ENCODE results near the gene DDX51. TPM values are rescaled to one million over a fixed set of nuclear protein-coding genes. Genes with fewer than 3 reads are reported as not detected.
A peak's percentile ranks its signal among the peaks of the same experiment; 100 is the strongest.

Gene DDX51
- total and polyA plus RNA-seq, 5 donors: 7.4 to 11.7 (median 10.2) TPM

DNA sequence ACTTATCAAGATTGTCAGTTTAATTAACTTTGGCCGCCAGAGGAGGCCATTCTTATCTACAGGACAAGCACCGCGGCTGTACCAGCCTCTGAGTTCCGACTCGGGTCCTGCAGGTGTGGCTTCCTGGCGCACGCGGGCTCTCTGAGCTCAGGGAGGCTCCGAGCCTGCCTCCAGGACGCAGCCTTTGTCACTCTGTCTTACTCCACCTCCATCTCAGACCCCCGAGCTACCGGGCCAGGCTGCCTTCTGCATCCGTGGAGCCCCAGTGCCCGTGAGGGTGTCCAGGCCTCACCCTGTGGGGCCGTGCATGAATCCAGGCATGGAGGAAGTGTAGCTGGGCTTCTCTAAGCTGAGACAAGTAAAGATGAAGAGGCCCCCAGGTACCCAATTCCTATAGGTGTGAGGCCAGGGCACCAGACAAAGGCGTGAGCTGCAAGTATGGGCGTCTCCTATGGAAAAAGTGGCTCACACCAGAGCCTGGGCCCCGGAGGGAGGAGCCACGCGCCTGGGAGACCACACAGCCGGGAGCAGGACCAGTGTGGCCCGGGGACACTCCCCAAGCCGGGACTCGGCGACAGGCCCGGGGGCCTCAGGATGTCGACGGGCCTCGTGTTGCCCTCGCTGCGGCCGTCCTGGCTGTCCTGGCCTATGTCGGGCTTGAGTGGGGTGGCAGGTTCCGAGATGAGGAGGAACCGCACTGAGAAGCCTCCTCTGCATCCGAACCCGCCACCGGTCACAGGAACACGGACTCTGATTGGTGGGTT is 42.9 kb upstream of the DDX51 start:
- Histone ChIP-seq H3K27ac (ENCODE audit: low read length) (no peak overlapping the region), H3K27me3 (ENCODE audit: control insufficient read depth, insufficient read depth) (no peaks in the 10 kb centered on the region), H3K4me1 (ENCODE audit: control insufficient read depth, insufficient read depth, low read length) (no peaks in the 10 kb centered on the region), H3K4me3 (ENCODE audit: low read length) (no peak overlapping the region), H3K9me3 (ENCODE audit: control insufficient read depth, low read length) (no peaks in the 10 kb centered on the region)
- 79% methylated on average over 39 of the region's 39 CpGs for WGBS
- intact Hi-C loops (cut with DNase I): no loop called here
- ATAC-seq: no peak
- peak in 2 of 3 donors; percentile 43 to 50 for DNase-seq

DNA sequence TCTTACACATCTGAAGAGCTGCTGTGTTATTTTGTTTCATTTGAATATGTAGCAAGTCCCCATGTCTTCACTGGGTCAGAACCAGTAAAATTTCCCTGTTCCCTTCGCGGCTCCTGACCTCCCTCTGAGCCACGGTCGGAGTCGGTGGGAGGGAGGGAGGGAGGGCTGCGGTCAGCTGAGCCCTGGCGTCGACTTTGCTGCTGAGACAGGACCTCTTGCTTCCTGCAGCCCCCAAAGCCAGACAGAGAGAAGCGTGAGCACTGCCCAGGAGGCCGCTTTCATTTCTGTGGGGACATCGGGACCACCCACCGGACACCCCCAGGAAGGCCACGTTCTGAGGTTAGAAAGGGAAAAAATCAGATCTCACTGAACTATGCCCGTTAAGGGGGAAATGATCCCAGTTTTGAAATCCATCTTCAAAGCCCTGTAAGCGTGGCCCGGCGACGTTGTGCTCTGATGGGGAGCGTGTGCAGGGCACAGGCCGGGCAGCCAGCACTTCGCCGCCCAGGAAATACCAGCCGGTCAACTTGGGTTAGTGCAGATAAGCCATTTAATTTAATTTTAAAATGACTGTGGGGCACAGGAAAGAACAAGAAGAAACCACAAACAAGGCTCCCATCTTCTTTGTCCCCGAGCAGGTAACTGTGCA is 42.2 kb upstream of the DDX51 start:
- H3K27me3 ChIP-seq (ENCODE audit: control insufficient read depth, insufficient read depth): no peaks in the 10 kb centered on the region
- intact Hi-C loops (cut with DNase I): no loop called here
- H3K4me3 ChIP-seq (ENCODE audit: low read length): no peak overlapping the region
- H3K4me1 ChIP-seq (ENCODE audit: control insufficient read depth, insufficient read depth, low read length): no peaks in the 10 kb centered on the region
- ATAC-seq: no peak
- 45% methylated on average over 24 of the region's 24 CpGs for WGBS
- no peak overlapping the region for H3K27ac ChIP-seq (ENCODE audit: low read length)
- no peaks in the 10 kb centered on the region for H3K9me3 ChIP-seq (ENCODE audit: control insufficient read depth, low read length)
- DNase-seq: peak in 2 of 3 donors; percentile 30 to 38

DNA sequence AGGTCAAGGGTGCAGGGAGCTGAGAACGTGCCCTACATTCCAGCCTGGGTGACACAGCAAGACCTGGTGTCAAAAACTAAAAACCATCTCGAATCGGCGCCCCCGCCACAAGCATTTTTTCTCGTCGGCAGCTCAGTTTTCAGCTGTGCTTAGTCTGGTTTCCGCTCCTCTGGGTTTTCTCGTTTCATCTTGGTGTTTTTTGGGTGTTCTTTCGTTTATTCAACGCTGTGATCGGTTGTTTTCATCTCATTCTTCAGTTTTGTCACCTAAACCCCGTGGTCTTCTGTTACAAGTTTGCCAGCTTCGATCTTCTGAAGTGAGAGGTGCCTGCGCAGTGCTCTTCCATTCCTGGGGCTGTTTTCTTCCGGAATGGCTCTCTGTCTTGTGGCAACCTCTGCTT is 41.6 kb upstream of the DDX51 start:
- Histone ChIP-seq H3K27ac (ENCODE audit: low read length) (no peak overlapping the region), H3K9me3 (ENCODE audit: control insufficient read depth, low read length) (no peaks in the 10 kb centered on the region), H3K4me3 (ENCODE audit: low read length) (no peak overlapping the region), H3K4me1 (ENCODE audit: control insufficient read depth, insufficient read depth, low read length) (no peaks in the 10 kb centered on the region), H3K27me3 (ENCODE audit: control insufficient read depth, insufficient read depth) (no peaks in the 10 kb centered on the region)
- ATAC-seq (no peak), DNase-seq (peak in 2 of 3 donors; percentile 27 to 43)
- intact Hi-C loops (cut with DNase I): no loop called here
- WGBS: 63% methylated on average over 16 of the region's 16 CpGs

DNA sequence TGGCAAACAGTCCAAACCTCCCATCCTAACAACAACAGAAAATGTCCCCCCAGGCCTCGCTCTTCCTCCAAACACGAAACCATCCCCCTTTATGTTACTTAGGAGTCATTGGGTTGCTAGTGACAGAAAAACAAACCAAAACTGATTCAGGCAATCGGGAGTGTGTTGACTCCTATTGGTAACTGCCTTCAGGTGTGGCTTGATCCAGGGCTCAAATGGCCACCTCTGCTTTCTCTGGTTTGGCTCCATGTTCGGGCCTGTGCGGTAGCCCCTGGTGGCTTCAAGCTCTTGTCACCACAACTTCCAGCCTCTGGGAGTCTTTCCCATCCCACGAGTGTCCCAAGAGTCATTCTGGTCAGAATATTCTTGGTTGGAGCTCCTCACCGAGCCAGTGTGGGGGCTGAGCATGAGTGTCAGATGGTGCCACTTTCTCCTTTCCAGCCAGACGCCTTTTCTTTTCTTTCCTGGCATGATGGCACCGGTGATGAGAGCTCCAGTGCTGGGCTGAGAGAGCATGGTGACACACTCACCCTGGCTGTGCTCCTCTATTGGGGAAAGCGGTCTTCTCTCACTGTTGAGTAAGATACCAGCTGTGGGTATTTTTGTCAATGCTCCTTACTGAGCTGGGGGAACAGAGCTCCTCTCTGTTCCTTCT is 38.7 kb upstream of the DDX51 start:
- Histone ChIP-seq H3K4me1 (ENCODE audit: control insufficient read depth, insufficient read depth, low read length) (no peaks in the 10 kb centered on the region), H3K9me3 (ENCODE audit: control insufficient read depth, low read length) (no peaks in the 10 kb centered on the region), H3K27me3 (ENCODE audit: control insufficient read depth, insufficient read depth) (no peaks in the 10 kb centered on the region), H3K27ac (ENCODE audit: low read length) (no peak overlapping the region), H3K4me3 (ENCODE audit: low read length) (no peak overlapping the region)
- intact Hi-C loops (cut with DNase I): no loop called here
- 80% methylated on average over 10 of the region's 10 CpGs for WGBS
- ATAC-seq (no peak), DNase-seq (no peak)

DNA sequence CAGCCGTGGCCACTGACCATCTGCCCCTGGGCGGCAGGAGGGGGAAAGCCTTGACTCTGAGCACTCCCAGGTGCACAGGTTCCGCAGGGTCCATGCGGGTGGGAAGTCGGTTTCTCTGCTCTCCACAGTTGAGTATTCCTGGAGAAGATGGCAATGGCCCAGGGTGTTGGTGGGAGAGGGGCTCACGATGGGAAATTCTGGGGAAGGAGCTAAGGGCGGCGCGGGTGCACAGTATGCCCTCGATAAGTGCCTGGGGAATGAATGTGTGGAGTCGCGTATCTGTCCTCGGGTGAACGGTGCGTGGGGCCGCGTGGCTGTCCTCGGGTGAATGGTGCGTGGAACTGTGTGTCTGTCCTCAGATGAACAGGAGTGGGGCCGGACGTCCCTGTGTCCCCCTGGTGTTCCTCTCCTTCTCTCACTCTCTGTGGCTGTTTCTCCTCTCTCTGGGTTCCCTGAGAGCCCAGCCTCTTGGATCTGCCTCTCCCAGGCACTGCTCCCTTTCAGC is 38.1 kb upstream of the DDX51 start:
- 93% methylated on average over 21 of the region's 21 CpGs for WGBS
- no peaks in the 10 kb centered on the region for H3K4me1 ChIP-seq (ENCODE audit: control insufficient read depth, insufficient read depth, low read length)
- DNase-seq (peak in 1 of 3 donors; percentile 11), ATAC-seq (no peak)
- no peak overlapping the region for H3K4me3 ChIP-seq (ENCODE audit: low read length)
- no peaks in the 10 kb centered on the region for H3K9me3 ChIP-seq (ENCODE audit: control insufficient read depth, low read length)
- intact Hi-C loops (cut with DNase I): no loop called here
- no peak overlapping the region for H3K27ac ChIP-seq (ENCODE audit: low read length)
- H3K27me3 ChIP-seq (ENCODE audit: control insufficient read depth, insufficient read depth): no peaks in the 10 kb centered on the region

DNA sequence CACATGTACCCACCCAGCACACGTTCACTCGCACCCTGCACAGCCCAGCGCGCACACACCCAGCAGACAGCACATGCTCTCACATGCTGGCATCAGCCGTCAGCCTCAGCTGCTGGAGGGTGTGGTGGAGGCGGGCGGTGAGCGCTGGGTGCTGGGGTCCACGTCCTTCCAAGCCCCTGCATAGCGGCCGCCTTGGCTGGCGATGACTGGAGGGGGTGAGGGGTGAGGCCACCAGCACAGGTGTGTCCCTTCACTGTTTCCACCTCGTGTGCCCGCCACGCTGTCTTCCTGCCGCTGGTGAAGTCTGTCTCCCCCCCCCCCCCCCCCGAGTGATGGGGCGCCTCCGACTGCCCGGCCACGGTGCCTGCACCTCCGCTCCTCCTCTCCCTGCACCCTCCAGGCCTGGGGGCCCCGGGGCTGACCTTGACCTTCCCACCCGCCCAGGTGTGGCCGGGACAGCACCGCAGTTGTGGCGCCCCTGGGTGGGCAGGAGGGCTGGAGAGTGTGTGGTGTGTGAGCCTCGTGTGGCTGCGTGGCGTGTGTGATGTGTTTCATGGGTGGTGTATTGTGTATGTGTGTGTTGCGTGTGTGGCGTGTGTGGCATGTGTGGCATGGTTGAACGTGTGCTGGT is 37.6 kb upstream of the DDX51 start:
- peak; percentile 5 to 47 (median 27) for DNase-seq
- intact Hi-C loops (cut with DNase I): no loop called here
- ATAC-seq: no peak
- Histone ChIP-seq H3K27me3 (ENCODE audit: control insufficient read depth, insufficient read depth) (no peaks in the 10 kb centered on the region), H3K4me1 (ENCODE audit: control insufficient read depth, insufficient read depth, low read length) (no peaks in the 10 kb centered on the region), H3K9me3 (ENCODE audit: control insufficient read depth, low read length) (no peaks in the 10 kb centered on the region), H3K27ac (ENCODE audit: low read length) (no peak overlapping the region), H3K4me3 (ENCODE audit: low read length) (no peak overlapping the region)
- WGBS: 87% methylated on average over 33 of the region's 33 CpGs

DNA sequence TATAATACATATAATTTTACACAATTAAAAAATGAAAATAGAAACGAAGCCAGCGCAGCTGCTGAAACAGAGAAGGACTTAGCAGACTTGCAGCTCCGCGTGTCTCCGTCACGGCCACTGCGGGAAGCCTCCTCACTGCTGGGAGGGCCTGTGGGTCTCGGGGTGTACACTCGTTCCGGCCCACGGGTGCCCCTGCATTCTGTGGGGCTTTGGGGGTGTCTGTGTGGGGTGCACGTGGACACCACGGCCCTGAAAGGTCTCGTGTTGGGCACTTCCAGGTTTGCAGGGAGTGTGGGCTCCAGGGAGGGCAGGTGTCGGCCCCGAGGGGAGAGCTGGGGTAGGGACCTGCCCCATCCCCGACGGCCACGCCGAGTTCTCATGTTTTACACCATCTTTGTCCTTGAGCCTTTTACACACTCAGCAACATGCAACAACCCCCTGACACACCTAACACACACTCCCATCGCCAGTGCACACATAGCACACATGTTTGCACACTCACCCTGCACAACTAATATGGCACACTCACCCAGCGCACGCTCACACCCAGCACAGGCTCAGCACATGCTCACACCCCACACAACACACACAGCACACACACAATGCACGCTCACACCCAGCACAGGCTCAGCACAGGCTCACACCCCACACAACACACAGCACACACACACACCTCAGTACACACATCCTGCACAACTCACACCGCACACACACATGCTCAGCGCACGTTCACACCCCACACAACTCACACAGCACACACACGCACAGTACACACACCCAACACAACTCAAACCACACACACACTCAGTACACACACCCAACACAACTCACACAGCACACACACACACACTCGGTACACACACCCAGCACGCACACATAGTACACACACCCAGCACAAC is 36.8 kb upstream of the DDX51 start:
- intact Hi-C loops (cut with DNase I): no loop called here
- Histone ChIP-seq H3K4me1 (ENCODE audit: control insufficient read depth, insufficient read depth, low read length) (no peaks in the 10 kb centered on the region), H3K27ac (ENCODE audit: low read length) (no peak overlapping the region), H3K4me3 (ENCODE audit: low read length) (no peak overlapping the region), H3K27me3 (ENCODE audit: control insufficient read depth, insufficient read depth) (no peaks in the 10 kb centered on the region), H3K9me3 (ENCODE audit: control insufficient read depth, low read length) (no peaks in the 10 kb centered on the region)
- ATAC-seq (peak in 1 of 2 donors; percentile 10), DNase-seq (peak in 2 of 3 donors; percentile 1 to 36)
- WGBS: 87% methylated on average over 30 of the region's 30 CpGs

DNA sequence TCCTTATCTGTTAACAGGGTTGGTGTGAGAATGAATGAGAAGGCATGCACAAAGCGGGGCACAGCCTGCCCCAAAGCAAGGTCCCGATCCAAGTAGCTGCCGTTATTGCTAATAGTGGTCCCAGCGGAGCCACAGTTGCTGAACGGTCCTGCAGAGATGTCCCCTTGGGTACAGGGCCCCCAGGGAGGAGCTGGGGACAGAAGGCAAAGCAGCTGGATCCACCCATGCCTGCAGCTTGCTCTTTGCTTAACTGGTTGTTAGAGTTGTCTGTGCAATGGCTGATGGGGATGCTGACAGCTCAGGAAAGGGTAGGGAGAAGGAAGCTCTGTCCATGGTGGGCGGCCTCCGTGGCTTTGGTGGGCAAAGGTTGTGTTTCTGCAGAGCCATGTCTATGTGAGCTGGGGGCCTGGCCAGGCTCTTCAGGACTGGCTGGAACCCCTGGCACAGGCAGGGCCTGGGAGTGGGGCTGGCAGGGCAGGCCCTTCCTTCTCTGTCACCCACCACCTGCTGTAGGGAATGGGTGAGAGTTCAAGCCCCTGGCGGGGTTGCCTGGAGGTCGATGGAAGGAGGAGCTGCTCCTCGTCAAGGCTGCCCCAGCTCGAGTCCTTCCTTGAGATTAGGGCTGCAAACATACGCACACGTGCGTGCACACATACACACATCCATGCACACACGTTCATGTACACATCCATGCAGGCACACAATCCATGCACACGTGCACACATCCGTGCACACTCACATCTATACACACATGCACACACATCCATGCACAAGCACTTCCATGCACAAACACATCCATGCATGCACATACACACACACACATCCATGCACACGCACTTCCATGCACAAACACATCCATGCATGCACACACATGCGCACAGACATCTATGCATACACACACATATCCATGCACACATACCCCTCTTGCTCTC is 35.6 kb upstream of the DDX51 start:
- H3K27ac ChIP-seq (ENCODE audit: low read length): no peak overlapping the region
- no peaks in the 10 kb centered on the region for H3K9me3 ChIP-seq (ENCODE audit: control insufficient read depth, low read length)
- 80% methylated on average over 19 of the region's 19 CpGs for WGBS
- intact Hi-C loops (cut with DNase I): no loop called here
- DNase-seq (peak in 2 of 3 donors; percentile 8 to 30), ATAC-seq (no peak)
- no peaks in the 10 kb centered on the region for H3K4me1 ChIP-seq (ENCODE audit: control insufficient read depth, insufficient read depth, low read length)
- H3K4me3 ChIP-seq (ENCODE audit: low read length): no peak overlapping the region
- H3K27me3 ChIP-seq (ENCODE audit: control insufficient read depth, insufficient read depth): no peaks in the 10 kb centered on the region

DNA sequence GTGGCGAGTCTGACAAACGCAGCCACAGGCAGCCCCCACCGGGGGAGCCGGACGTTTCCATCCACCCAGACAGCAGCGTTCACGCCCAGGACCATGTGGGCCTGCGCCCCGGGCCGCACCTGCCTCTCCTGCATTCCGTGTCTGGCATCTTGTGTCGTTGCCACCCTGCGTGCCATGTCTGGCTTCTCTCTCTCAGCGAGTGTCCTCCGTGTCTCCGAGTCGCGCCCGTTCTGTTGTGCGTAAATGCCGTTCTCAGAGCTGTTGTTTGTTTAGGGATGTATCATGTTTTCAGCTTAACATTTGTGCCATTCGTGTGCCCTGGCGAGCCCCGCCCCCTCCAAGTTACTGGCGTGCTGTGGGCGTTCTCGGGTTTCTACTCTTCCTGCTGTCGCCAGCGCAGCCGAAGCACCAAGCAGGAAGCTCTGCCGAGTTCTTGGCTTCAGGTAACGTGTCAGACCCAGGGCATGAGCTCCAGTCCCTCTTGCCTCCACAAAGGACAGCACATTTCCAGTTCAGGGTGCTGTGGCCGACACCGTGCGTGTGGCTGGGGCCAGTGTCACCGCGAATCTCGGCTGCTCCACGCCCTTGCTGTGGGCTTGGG is 34.8 kb upstream of the DDX51 start:
- no peaks in the 10 kb centered on the region for H3K9me3 ChIP-seq (ENCODE audit: control insufficient read depth, low read length)
- H3K4me3 ChIP-seq (ENCODE audit: low read length): no peak overlapping the region
- H3K27ac ChIP-seq (ENCODE audit: low read length): no peak overlapping the region
- 64% methylated on average over 39 of the region's 39 CpGs for WGBS
- DNase-seq (peak in 2 of 3 donors; percentile 3 to 28), ATAC-seq (no peak)
- no peaks in the 10 kb centered on the region for H3K27me3 ChIP-seq (ENCODE audit: control insufficient read depth, insufficient read depth)
- no peaks in the 10 kb centered on the region for H3K4me1 ChIP-seq (ENCODE audit: control insufficient read depth, insufficient read depth, low read length)
- intact Hi-C loops (cut with DNase I): no loop called here

Data from right cardiac atrium (tissue), 5 donors.